Lower leg skin (tissue), 3 donors: ENCODE results near the gene BTN3A1.

ENCODE experiments used
- POLR2A ChIP-seq, 2 donors: fragments of 450-650 bp; IDR thresholded peaks; one replicate each; pipeline ENCODE4 v1.6.1; 2016 to 2017; ENCODE audit warnings: antibody characterized with exemption in 2 of 2, mild to moderate bottlenecking in 1 of 2, moderate library complexity in 1 of 2
- TF ChIP-seq, protein P1 (sequence below), 3 donors: fragments of 450-650 bp; IDR thresholded peaks; one replicate each; pipeline ENCODE4 v1.5.1; 2016; ENCODE audit warnings: antibody characterized with exemption in 3 of 3, mild to moderate bottlenecking in 3 of 3, moderate library complexity in 2 of 3

DNA sequence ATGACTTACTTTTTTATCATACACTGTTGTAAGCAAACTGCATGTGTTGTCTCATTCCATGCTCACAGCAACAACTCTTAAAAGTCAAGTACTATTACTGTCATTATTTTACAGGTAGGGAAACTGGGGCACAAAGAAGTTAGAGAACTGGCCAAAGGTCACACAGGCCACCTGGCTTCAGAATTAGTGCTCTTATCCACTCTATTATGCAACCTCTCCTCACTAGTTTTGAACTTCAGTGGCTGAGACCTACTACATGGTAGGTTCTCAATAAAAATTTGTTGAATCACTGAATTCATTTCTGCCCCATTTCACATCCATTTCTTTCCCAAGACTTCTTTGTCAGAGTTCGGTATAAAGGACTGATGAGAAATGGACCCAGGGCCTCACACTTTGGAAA, 35.9 kb downstream of the BTN3A1 start:
- TF ChIP-seq, protein P1, sequence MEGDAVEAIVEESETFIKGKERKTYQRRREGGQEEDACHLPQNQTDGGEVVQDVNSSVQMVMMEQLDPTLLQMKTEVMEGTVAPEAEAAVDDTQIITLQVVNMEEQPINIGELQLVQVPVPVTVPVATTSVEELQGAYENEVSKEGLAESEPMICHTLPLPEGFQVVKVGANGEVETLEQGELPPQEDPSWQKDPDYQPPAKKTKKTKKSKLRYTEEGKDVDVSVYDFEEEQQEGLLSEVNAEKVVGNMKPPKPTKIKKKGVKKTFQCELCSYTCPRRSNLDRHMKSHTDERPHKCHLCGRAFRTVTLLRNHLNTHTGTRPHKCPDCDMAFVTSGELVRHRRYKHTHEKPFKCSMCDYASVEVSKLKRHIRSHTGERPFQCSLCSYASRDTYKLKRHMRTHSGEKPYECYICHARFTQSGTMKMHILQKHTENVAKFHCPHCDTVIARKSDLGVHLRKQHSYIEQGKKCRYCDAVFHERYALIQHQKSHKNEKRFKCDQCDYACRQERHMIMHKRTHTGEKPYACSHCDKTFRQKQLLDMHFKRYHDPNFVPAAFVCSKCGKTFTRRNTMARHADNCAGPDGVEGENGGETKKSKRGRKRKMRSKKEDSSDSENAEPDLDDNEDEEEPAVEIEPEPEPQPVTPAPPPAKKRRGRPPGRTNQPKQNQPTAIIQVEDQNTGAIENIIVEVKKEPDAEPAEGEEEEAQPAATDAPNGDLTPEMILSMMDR (IDR thresholded peaks at IDR 0.05), result no peak
- TF ChIP-seq POLR2A (IDR thresholded peaks at IDR 0.05), result no peak
